Superior temporal gyrus (tissue), 1 donor: ENCODE results near the gene NSD2.

Experiments used
- DNase-seq: peaks from one replicate; pipeline ENCODE4 v3.0.0-alpha.2; 2016; ENCODE audit errors: extremely low spot score

The NSD2 gene

DNA sequence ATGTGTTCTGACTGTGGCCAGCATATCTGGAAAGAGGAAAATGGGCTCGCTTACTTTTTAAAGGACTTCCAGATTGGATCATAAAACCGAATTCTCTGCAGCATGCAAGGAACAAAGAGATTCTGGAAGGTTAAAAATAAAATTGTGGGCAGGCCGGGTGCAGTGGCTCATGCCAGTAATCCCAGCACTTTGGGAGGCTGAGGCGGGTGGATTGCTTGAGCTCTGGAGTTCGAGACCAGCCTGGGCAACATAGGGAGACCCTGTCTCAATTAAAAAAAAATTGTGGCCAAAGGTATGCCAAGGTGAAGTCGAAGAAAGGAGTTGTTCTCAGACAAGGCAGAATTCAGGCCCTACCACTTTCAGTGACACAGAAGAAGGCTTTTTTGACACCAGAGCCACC lies 99.7 kb downstream of the NSD2 start:
- no peak for DNase-seq

- no peak for DNase-seq
These were observed 100.4 kb downstream of the NSD2 start for GRCh38 chr4:1971456-1972200.

DNA sequence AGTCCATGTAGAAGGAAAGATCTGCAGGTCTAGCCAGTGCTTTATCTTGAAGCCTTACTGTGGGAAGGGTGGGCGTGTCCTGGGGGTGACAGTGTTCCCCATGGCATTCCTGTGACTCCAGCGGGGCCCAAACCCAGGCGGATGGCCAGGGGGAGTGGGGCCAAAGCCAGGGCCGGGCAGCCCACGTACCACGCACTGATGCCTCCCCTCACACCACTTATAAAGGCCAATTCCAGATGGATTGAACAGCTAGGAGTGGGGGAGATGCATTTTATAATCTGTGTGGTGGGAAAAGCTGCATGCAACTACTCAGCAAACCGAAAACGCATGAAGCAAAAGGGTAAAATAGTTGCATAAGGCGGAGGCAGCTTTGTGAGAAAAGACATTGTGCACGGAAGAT lies 101.2 kb downstream of the NSD2 start:
- no peak for DNase-seq

- no peak for DNase-seq
These were observed 102.0 kb downstream of the NSD2 start for GRCh38 chr4:1973218-1973617.

DNA sequence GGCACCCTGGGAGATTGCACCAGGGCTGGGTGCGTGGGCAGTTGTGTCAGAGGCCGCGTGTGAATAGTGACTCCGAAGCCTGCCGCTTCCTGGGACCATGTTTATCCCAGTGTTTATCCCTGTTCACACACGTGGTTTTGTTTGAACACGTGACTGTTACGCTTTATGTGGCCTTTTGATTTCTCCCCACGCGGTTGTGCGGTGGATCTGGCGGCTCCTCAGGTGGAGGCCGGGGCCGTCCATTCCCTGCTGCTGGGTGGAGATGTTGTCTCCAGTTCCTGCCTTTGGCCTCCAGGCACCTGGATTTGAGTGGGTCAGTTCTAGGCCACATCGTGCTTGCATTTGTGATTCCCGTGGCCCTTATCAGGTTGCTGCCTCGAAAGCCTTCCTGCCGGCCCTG lies 102.5 kb downstream of the NSD2 start:
- DNase-seq, result no peak

DNA sequence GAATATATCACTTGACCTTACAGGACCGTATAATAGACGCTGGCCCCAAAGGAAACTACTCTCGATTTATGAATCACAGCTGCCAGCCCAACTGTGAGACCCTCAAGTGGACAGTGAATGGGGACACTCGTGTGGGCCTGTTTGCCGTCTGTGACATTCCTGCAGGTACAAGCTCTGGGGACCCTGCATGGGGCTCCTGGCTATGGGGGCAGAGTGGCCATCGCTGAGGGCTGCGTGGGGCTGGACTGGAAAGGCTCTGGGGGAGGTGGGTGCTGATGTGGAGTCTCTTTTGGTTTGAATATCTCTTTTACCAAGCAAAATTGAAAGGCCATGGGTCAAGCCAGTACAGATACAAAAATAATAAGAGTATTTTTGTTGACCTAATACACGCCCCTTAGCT lies 103.6 kb downstream of the NSD2 start:
- DNase-seq, result no peak

GRCh38 chr4:1975391-1975801 lies 104.2 kb downstream of the NSD2 start:
- no peak for DNase-seq

DNA sequence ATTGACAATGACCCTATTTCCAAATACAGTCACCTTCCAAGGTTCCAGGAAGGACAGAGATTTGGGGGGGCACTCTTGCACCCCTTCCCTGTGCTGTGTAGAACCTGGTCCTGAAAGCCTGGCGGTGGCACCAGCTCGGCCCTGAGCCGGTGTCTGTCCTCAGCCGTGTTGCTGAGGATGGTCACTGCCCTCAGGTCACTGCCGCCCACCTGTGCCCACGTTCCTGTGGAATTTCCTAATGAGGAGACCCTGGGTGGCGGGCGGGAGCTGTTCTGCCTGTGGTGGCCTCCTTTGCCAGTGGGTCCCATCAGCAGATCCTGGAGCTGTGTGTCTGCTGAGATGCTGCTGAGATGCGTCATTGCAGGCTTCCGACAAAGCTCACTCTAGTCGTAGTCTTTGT lies 104.7 kb downstream of the NSD2 start:
- no peak for DNase-seq

DNA sequence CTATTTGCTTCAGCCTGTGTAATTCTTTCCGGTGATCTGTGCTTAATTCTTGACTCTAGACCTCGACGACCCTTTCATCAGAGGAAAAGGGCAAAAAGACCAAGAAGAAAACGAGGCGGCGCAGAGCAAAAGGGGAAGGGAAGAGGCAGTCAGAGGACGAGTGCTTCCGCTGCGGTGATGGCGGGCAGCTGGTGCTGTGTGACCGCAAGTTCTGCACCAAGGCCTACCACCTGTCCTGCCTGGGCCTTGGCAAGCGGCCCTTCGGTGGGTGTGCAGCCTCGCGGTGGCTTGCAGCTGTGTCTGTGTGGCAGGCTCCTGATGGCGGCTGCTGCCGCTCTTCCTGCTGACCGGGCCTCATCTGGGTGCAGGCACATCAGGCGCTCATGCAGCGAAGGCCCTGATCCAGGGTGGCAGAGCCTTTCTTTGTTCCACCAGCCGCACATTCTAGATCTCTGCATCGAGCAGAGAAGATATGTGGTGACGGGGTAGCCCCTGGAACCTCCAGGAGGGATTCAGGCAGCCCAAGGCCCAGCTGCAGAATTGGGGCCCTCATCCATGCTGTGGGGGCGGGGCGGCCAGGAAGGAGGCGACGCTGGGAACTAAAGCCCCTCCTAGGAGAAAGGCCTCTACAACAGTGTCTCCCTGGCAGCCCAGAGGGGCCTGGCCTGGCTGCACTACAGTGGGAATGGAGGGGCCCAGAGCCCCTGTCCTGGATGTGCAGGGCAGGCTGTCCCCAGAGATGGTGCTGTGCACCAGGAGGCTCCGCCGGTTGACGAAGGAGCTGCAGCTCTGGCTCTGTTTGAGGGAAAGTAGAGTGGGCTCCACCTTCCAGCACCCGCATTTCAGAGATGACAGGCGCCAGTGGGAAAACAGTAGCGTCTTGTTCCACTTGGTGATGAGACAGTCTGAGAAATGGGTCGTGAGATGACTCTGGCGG lies 105.5 kb downstream of the NSD2 start:
- DNase-seq, result no peak

DNA sequence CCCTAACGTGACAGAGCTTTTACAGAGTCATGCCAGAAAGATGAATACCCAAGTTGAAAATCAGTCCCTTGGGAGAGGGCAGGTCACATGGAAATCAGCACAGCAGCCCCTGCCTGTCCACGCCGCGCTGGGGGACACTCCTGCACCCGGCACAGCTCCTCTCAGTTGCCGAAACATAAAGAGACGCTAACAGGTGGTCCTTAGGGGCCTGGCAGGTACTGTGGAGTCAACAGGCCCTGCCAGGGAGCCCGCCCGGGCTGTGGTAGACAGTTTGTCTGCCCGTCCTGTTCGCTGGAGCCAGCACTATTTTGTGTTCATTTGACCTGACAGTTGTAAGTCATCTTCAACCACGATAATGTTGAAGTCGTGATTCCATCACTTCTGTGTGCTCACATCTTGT lies 107.0 kb downstream of the NSD2 start:
- no peak for DNase-seq

DNA sequence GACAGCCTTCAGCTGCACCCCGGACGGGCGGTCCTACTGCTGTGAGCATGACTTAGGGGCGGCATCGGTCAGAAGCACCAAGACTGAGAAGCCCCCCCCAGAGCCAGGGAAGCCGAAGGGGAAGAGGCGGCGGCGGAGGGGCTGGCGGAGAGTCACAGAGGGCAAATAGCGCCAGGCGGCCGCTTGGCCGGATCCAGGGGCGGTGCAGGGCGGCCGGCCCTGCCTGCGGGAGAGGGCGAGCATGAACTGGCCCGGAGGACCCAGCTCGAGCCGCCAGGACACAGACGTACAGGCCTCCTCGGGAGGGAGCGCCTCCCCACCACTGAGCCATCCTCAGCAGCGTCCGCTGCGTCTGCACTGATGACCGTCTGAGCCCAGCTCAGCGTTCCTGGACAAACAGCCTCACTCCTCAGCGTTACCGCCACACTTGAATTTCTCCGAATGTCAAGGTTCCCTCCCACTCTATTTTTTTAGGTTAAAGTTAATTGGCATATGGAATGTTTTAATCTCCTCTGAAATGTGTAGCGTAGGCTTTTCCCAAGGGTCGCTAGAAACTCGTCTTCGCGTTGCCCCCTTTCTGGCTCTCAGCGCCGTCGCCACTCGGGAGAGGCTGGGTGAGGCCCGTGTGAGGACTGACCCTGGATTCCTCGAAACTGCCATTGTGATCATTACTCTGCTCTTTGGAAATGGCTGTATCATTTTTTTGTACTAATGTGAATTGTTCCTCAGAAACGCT lies 107.7 kb downstream of the NSD2 start:
- no peak for DNase-seq

- no peak for DNase-seq
These were observed 108.4 kb downstream of the NSD2 start for GRCh38 chr4:1979477-1980196.

- DNase-seq, result no peak
These were observed 109.4 kb downstream of the NSD2 start for GRCh38 chr4:1980561-1981041.

- DNase-seq, result no peak
These were observed 110.3 kb downstream of the NSD2 start for GRCh38 chr4:1981251-1982058.

GRCh38 chr4:1982124-1983052 lies 111.2 kb downstream of the NSD2 start:
- no peak for DNase-seq

DNA sequence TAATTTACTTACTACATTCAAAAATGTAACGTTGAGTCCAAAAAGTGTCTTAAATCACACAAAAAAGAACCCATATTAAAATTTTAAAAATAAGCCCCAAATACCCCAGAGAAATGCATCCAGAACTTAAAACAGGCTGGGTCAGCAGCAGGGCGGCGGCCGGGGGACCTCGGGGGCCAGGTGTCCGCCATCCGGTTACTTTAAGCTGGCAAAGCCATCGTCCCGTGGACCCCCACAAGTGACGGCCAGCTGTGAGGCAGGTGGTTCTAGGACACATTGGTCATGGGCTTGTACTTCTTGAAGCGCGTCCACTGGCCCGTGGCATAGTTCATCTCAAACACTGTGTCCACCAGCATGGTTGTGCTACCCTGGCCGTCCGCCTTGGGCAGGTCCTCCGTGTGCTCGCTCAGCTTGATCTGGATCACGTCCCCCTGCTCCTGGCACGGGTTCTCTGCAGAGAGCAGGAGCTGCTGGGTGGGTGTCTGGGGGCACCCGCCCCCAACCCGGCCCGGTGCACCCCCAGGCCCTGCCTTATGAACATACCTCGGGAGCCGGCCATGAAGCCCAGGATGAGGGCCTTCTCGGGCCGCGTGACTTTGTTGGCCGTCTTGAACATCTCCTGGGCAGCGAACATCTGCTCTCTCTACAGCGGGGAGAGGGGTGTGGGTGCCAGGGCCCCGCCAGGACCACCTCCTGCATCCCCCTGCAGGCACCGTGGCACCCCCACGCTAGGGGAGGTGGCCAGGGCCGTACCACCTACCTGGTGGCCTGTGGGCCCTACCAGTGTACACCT lies 112.1 kb downstream of the NSD2 start:
- no peak for DNase-seq

- no peak for DNase-seq
These were observed 112.7 kb downstream of the NSD2 start for GRCh38 chr4:1983846-1984405.

GRCh38 chr4:1984406-1985191 lies 113.4 kb downstream of the NSD2 start:
- no peak for DNase-seq
